Bronchial epithelial cell (primary cell): ENCODE results near the gene ADAT1. TPM values are rescaled to one million over a fixed set of nuclear protein-coding genes. Genes with fewer than 3 reads are reported as not detected.

Experiments
- DNase-seq: peaks from one replicate; pipeline ENCODE4 v3.0.0-alpha.2; 2010; ENCODE audit warnings: low read depth
- FAIRE-seq: peaks from 2 replicates; lab custom pipeline; 2011; peaks lifted over from hg19 to GRCh38; lab: Jason Lieb, UNC
- H3K27me3 ChIP-seq: 2 replicates; pipeline ENCODE4 v1.5.1; 2011; ENCODE audit warnings: low read length; ENCODE audit not compliant: control insufficient read depth, insufficient read depth
- H3K36me3 ChIP-seq: 2 replicates; pipeline ENCODE4 v1.5.1; 2011; ENCODE audit warnings: low read length; ENCODE audit not compliant: control insufficient read depth, insufficient read depth
- H3K4me3 ChIP-seq: 2 replicates; pipeline ENCODE4 v1.5.1; 2011; ENCODE audit warnings: mild to moderate bottlenecking, low read depth, low read length, control low read depth
- CTCF ChIP-seq: IDR thresholded peaks from 2 replicates; pipeline ENCODE4 v1.5.1; 2011; ENCODE audit warnings: mild to moderate bottlenecking, moderate library complexity, low read length, control low read depth, inconsistent platforms; ENCODE audit not compliant: insufficient read depth, severe bottlenecking
- total RNA-seq: library from RNA; depleted of rRNA; stranded (reverse); fragments of >200 nt; gene quantifications from 2 replicates; pipeline ENCODE4 v1.2.1, GENCODE V29; 2014

The ADAT1 gene
- total RNA-seq, 1 donor from 2014 or later: 67.9 TPM

GRCh38 chr16:75640598-75640997 lies 17.5 kb upstream of the ADAT1 start:
- DNase-seq (no peak), FAIRE-seq (no peak)
- H3K36me3 ChIP-seq: peaks cover 29% of the 10 kb centered on the region
- no peak for TF ChIP-seq CTCF
- H3K4me3 ChIP-seq: no peak overlapping the region
- H3K27me3 ChIP-seq: no peaks in the 10 kb centered on the region

GRCh38 chr16:75635036-75635435 lies 12.0 kb upstream of the ADAT1 start:
- no peaks in the 10 kb centered on the region for H3K27me3 ChIP-seq
- H3K4me3 ChIP-seq: no peak overlapping the region
- DNase-seq: no peak
- no peak for TF ChIP-seq CTCF
- FAIRE-seq: no peak
- H3K36me3 ChIP-seq: peaks cover 26% of the 10 kb centered on the region

GRCh38 chr16:75632857-75633256 lies 9.8 kb upstream of the ADAT1 start:
- H3K27me3 ChIP-seq: no peaks in the 10 kb centered on the region
- no peak for FAIRE-seq
- no peak for TF ChIP-seq CTCF
- peaks cover 41% of the 10 kb centered on the region for H3K36me3 ChIP-seq
- H3K4me3 ChIP-seq: no peak overlapping the region
- DNase-seq: no peak

- H3K27me3 ChIP-seq: no peaks in the 10 kb centered on the region
- peaks cover 31% of the 10 kb centered on the region for H3K36me3 ChIP-seq
- TF ChIP-seq CTCF: no peak
- DNase-seq (no peak), FAIRE-seq (no peak)
- H3K4me3 ChIP-seq: no peak overlapping the region
Observed at GRCh38 chr16:75630052-75630451, 7.0 kb upstream of the ADAT1 start.

GRCh38 chr16:75629132-75629531 lies 6.1 kb upstream of the ADAT1 start:
- DNase-seq: no peak
- no peak for TF ChIP-seq CTCF
- no peak overlapping the region for H3K4me3 ChIP-seq
- peaks cover 30% of the 10 kb centered on the region for H3K36me3 ChIP-seq
- no peaks in the 10 kb centered on the region for H3K27me3 ChIP-seq
- no peak for FAIRE-seq

- Histone ChIP-seq H3K36me3 (peaks cover 28% of the 10 kb centered on the region), H3K4me3 (no peak overlapping the region), H3K27me3 (no peaks in the 10 kb centered on the region)
- FAIRE-seq (no peak), DNase-seq (no peak)
- TF ChIP-seq CTCF: no peak
Observed at GRCh38 chr16:75628351-75628750, 5.3 kb upstream of the ADAT1 start.
